ENCODE measurements around the gene UNK.
"Not testable (repeated sequence)": the region's sequence is repeated elsewhere in the genome, so short reads cannot be mapped to it uniquely, and the experiment has no call there.

The UNK gene

GRCh38 chr17:75773808-75774470, 10.7 kb upstream of the UNK start:
- no peak for DNase-seq

GRCh38 chr17:75774471-75774990, 10.1 kb upstream of the UNK start:
- no peak for DNase-seq

- no peak for DNase-seq
Observed at GRCh38 chr17:75774991-75775668, 9.5 kb upstream of the UNK start.

- DNase-seq: peak; percentile 31 to 43
Observed at GRCh38 chr17:75776386-75777295, 8.0 kb upstream of the UNK start.

- DNase-seq: no peak
Observed at GRCh38 chr17:75777296-75777922, 7.2 kb upstream of the UNK start.

GRCh38 chr17:75778066-75778860, 6.3 kb upstream of the UNK start:
- DNase-seq: not testable (repeated sequence)

GRCh38 chr17:75778861-75779249, 5.8 kb upstream of the UNK start:
- peak; percentile 74 to 80 for DNase-seq

GRCh38 chr17:75779250-75779986, 5.2 kb upstream of the UNK start:
- DNase-seq: peak; percentile 90 to 93

- DNase-seq: no peak
Observed at GRCh38 chr17:75779987-75780889, 4.4 kb upstream of the UNK start.

- no peak for DNase-seq
Observed at GRCh38 chr17:75783069-75783783, 1.4 kb upstream of the UNK start.

- DNase-seq: peak in 1 of 2 experiments; percentile 34
Observed at GRCh38 chr17:75783803-75784472, 668 bp upstream of the UNK start.

- DNase-seq: peak; percentile 87 to 89
Observed at GRCh38 chr17:75785016-75785890, 647 bp downstream of the UNK start.

- DNase-seq: no peak
Observed at GRCh38 chr17:75791254-75791653, 6.6 kb downstream of the UNK start.

- DNase-seq: no peak
Observed at GRCh38 chr17:75793460-75793859, 8.9 kb downstream of the UNK start.

GRCh38 chr17:75795820-75796607, 11.4 kb downstream of the UNK start:
- DNase-seq: no peak

- DNase-seq: no peak
Observed at GRCh38 chr17:75799402-75799801, 14.8 kb downstream of the UNK start.

GRCh38 chr17:75803883-75804282, 19.3 kb downstream of the UNK start:
- no peak for DNase-seq

Measured in activated CD4-positive, alpha-beta T cell treated with anti-CD3 and anti-CD28 coated beads, Interleukin-2, amount 50 U/mL, for 48 hours (primary cell).